B cell (primary cell): ENCODE measurements around the gene BRF1. TPM values are rescaled to one million over a fixed set of nuclear protein-coding genes. Genes with fewer than 3 reads are reported as not detected.

Experiments used
- ATAC-seq: fragments of 200-7000 bp; cut with Tn5 transposase; one replicate; pipeline ENCODE4 v1.10.0; 2021; ENCODE audit warnings: low read depth, mild to moderate bottlenecking, moderate number of reproducible peaks, moderate library complexity
- CTCF ChIA-PET: fragments of 350-600 bp; sonication (Branson Sonifier 250); formaldehyde crosslinking; loops from one replicate; lab custom pipeline; 2021; ENCODE audit warnings: antibody characterized with exemption, inconsistent platforms; lab: Charles Lee
- POLR2A ChIA-PET: fragments of 350-600 bp; sonication (Branson Sonifier 250); formaldehyde crosslinking; loops from one replicate; lab custom pipeline; 2021; ENCODE audit warnings: antibody characterized with exemption; lab: Charles Lee
- DNase-seq: peaks from one replicate; pipeline ENCODE4 v3.0.0; 2013
- H2AFZ ChIP-seq: 2 replicates; pipeline ENCODE4 v1.6.1; 2012; ENCODE audit warnings: mild to moderate bottlenecking, low read depth, low read length; ENCODE audit not compliant: insufficient read depth, poor library complexity, severe bottlenecking
- H3K27ac ChIP-seq, 2 donors: 1 replicate in 1 of 2; 2 replicates in 1 of 2; pipeline ENCODE4 v1.5.1; 2012 to 2013; ENCODE audit warnings: low read length in 2 of 2, mild to moderate bottlenecking in 2 of 2, moderate library complexity in 1 of 2
- H3K27me3 ChIP-seq, 4 experiments: fragments of 200-600 bp in 1 of 4; sonication (generic) in 1 of 4; replicated peaks in 1 of 4; 1 replicate in 2 of 4; 2 replicates in 2 of 4; pipeline versions ENCODE4 v1.6.1 to v1.7.0; 2013 to 2016; ENCODE audit warnings: low read length in 3 of 4, mild to moderate bottlenecking in 2 of 4, mixed read lengths in 1 of 4, moderate library complexity in 1 of 4; ENCODE audit not compliant: insufficient read depth in 4 of 4, control insufficient read depth in 3 of 4; ENCODE audit errors: control extremely low read depth in 1 of 4
- H3K36me3 ChIP-seq, 2 experiments: replicated peaks in 1 of 2; 1 replicate in 1 of 2; 2 replicates in 1 of 2; pipeline versions ENCODE4 v1.6.1 to v1.7.1; 2013; ENCODE audit warnings: low read length in 1 of 2; ENCODE audit not compliant: insufficient read depth in 2 of 2, control insufficient read depth in 1 of 2; ENCODE audit errors: control extremely low read depth in 1 of 2, extremely low read depth in 1 of 2
- H3K4me1 ChIP-seq, 2 donors: fragments of 200-600 bp in 1 of 2; sonication (generic) in 1 of 2; 1 replicate in 1 of 2; 2 replicates in 1 of 2; pipeline versions ENCODE4 v1.5.1 to v1.6.1; 2013 to 2017; ENCODE audit warnings: low read length in 2 of 2; ENCODE audit not compliant: control insufficient read depth in 2 of 2, insufficient read depth in 2 of 2
- H3K4me2 ChIP-seq: replicated peaks from 2 replicates; pipeline ENCODE3; 2012; ENCODE audit warnings: mild to moderate bottlenecking, low read depth, low read length; ENCODE audit not compliant: poor library complexity, severe bottlenecking
- H3K4me3 ChIP-seq, 5 experiments: fragments of 200-600 bp in 1 of 5; sonication (generic) in 1 of 5; 1 replicate in 3 of 5; 2 replicates in 2 of 5; pipeline versions ENCODE4 v1.5.1 to v1.7.0; 2011 to 2016; ENCODE audit warnings: low read length in 4 of 5, mild to moderate bottlenecking in 4 of 5, low read depth in 2 of 5, control low read depth in 1 of 5, moderate library complexity in 1 of 5; ENCODE audit not compliant: insufficient read depth in 1 of 5; ENCODE audit errors: control extremely low read depth in 1 of 5, extremely low read depth in 1 of 5
- H3K79me2 ChIP-seq: fragments of 200-600 bp; sonication (generic); one replicate; pipeline ENCODE4 v1.6.0; 2016; ENCODE audit warnings: low read length; ENCODE audit not compliant: control insufficient read depth, insufficient read depth
- H3K9ac ChIP-seq: fragments of 200-600 bp; sonication (generic); 2 replicates; pipeline ENCODE4 v1.6.1; 2017; ENCODE audit warnings: mild to moderate bottlenecking, low read length, moderate library complexity
- H3K9me3 ChIP-seq, 3 donors: one replicate each; pipeline versions ENCODE4 v1.6.1 to v1.7.1; 2013; ENCODE audit warnings: low read length in 2 of 3; ENCODE audit not compliant: control insufficient read depth in 2 of 3, insufficient read depth in 1 of 3; ENCODE audit errors: control extremely low read depth in 1 of 3
- H4K20me1 ChIP-seq: 2 replicates; pipeline ENCODE4 v1.6.0; 2012; ENCODE audit warnings: mild to moderate bottlenecking, low read length; ENCODE audit not compliant: insufficient read depth, control insufficient read depth, poor library complexity, severe bottlenecking
- H3K27ac Mint-ChIP-seq: one replicate; pipeline ENCODE4 v1.8.0; 2021; ENCODE audit warnings: mixed read lengths
- H3K27me3 Mint-ChIP-seq: one replicate; pipeline ENCODE4 v1.8.0; 2021; ENCODE audit warnings: mixed read lengths
- H3K4me1 Mint-ChIP-seq: one replicate; pipeline ENCODE4 v1.8.0; 2021; ENCODE audit warnings: mixed read lengths
- H3K4me3 Mint-ChIP-seq: one replicate; pipeline ENCODE4 v1.8.0; 2021; ENCODE audit warnings: mixed read lengths
- H3K9me3 Mint-ChIP-seq: one replicate; pipeline ENCODE4 v1.8.0; 2022; ENCODE audit warnings: mixed read lengths; ENCODE audit not compliant: insufficient read depth
- EZH2 ChIP-seq: IDR thresholded peaks from 2 replicates; pipeline ENCODE4 v1.6.1; 2012; ENCODE audit warnings: borderline replicate concordance, low read depth, mild to moderate bottlenecking, moderate library complexity, low read length; ENCODE audit not compliant: insufficient read depth, poor library complexity, severe bottlenecking
- WGBS: methylation state at CpG from one replicate; pipeline ENCODE4 v1.1.5; 2013; ENCODE audit warnings: missing lambda C conversion rate; ENCODE audit not compliant: insufficient coverage; 5-methylcytosine and 5-hydroxymethylcytosine counted together
- intact Hi-C: fragments of 100-400 bp; cut with micrococcal nuclease; formaldehyde crosslinking; loops from one replicate; pipeline ENCODE4 v1.10.0; 2022
- polyA plus RNA-seq: library from polyadenylated mRNA; depleted of rRNA; stranded (reverse); fragments of >200 nt; gene quantifications from 2 replicates; pipeline ENCODE4 v1.2.3, GENCODE V29; 2012
- total RNA-seq, 2 donors: library from RNA; stranded (reverse); fragments of 120-200 nt in 1 of 2; gene quantifications; 1 replicate in 1 of 2; 2 replicates in 1 of 2; pipeline versions ENCODE4 v1.2.3 to v1.2.4, GENCODE V29; 2013 to 2022
- TF ChIP-seq, protein P1 (sequence below): fragments of 200-600 bp; IDR thresholded peaks from one replicate; pipeline ENCODE4 v1.8.0; 2022; ENCODE audit warnings: antibody characterized with exemption, mild to moderate bottlenecking

Gene BRF1
- total and polyA plus RNA-seq, 2 donors (not counting 1 experiment from before 2014, with no cell fraction given), result 24.5 to 55.8 TPM

GRCh38 chr14:105324871-105325270 is 24.1 kb upstream of the BRF1 start:
- H2AFZ ChIP-seq, result no peak overlapping the region
- H3K4me1 ChIP-seq, result no peaks in the 10 kb centered on the region
- H3K4me3 ChIP-seq, result no peak overlapping the region
- H3K9me3 ChIP-seq, result no peaks in the 10 kb centered on the region
- no peaks in the 10 kb centered on the region for H3K27me3 ChIP-seq
- POLR2A ChIA-PET, result no interaction called here
- peaks cover 58% of the 10 kb centered on the region for H4K20me1 ChIP-seq
- H3K4me3 Mint-ChIP-seq, result no peak overlapping the region
- H3K4me1 Mint-ChIP-seq, result peaks cover 6% of the 10 kb centered on the region
- intact Hi-C loops, result no loop called here
- H3K36me3 ChIP-seq, result no peaks in the 10 kb centered on the region
- peaks cover 83% of the 10 kb centered on the region for H3K79me2 ChIP-seq
- no peaks in the 10 kb centered on the region for H3K27me3 Mint-ChIP-seq
- no peak for ATAC-seq
- CTCF ChIA-PET, result no interaction called here
- 85% methylated on average over 9 of the region's 12 CpGs for WGBS
- DNase-seq, result no peak
- no peak overlapping the region for H3K4me2 ChIP-seq
- no peak overlapping the region for H3K9ac ChIP-seq
- TF ChIP-seq, protein P1, sequence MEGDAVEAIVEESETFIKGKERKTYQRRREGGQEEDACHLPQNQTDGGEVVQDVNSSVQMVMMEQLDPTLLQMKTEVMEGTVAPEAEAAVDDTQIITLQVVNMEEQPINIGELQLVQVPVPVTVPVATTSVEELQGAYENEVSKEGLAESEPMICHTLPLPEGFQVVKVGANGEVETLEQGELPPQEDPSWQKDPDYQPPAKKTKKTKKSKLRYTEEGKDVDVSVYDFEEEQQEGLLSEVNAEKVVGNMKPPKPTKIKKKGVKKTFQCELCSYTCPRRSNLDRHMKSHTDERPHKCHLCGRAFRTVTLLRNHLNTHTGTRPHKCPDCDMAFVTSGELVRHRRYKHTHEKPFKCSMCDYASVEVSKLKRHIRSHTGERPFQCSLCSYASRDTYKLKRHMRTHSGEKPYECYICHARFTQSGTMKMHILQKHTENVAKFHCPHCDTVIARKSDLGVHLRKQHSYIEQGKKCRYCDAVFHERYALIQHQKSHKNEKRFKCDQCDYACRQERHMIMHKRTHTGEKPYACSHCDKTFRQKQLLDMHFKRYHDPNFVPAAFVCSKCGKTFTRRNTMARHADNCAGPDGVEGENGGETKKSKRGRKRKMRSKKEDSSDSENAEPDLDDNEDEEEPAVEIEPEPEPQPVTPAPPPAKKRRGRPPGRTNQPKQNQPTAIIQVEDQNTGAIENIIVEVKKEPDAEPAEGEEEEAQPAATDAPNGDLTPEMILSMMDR, result no peak
- no peak for TF ChIP-seq EZH2
- no peak overlapping the region for H3K27ac ChIP-seq
- H3K27ac Mint-ChIP-seq, result no peak overlapping the region
- no peaks in the 10 kb centered on the region for H3K9me3 Mint-ChIP-seq

DNA sequence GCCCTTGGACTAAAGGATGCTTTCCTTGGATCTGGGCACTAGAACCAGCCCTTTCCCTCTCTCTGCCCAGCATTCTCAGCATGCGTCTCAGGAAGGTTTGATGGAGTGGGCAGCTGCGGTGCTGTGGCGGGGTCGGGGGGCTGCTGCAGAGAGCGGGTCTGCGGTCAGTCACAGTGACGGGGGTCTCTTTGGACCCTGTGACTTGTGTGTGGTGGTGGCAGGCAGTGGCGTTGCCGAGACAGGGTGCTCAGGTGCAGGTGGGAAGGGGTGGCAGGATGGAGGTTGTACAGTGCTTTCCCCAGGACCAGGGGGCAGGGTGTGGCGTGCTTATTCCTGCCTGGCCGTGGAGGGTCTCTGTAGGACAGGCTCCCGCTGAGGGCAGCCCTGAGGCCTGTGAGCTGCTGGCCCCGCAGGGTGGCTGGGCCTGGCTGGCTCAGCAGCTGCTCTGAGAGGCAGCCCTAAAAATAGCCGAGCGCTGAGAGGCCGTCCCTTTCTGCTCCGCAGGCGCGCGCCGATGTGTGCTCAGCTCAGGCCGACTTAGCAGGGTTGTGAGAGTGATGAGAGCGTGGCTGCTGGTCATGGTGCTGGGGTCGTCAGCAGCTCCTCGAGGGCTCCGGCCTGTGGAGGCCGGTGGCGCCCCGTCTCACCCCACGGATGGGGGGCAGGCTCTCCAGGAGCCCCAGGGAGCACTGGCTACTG is 23.4 kb upstream of the BRF1 start:
- no peaks in the 10 kb centered on the region for H3K36me3 ChIP-seq
- DNase-seq (no peak), ATAC-seq (no peak)
- H4K20me1 ChIP-seq, result peaks cover 52% of the 10 kb centered on the region
- ChIA-PET CTCF (no interaction called here), POLR2A (no interaction called here)
- intact Hi-C loops, result no loop called here
- peaks cover 79% of the 10 kb centered on the region for H3K79me2 ChIP-seq
- H3K4me3 ChIP-seq, result no peak overlapping the region
- H3K4me2 ChIP-seq, result no peak overlapping the region
- H2AFZ ChIP-seq, result no peak overlapping the region
- no peak overlapping the region for H3K27ac ChIP-seq
- Mint-ChIP-seq H3K27me3 (no peaks in the 10 kb centered on the region), H3K27ac (no peak overlapping the region), H3K4me3 (no peak overlapping the region), H3K4me1 (peaks cover 5% of the 10 kb centered on the region), H3K9me3 (no peaks in the 10 kb centered on the region)
- no peaks in the 10 kb centered on the region for H3K9me3 ChIP-seq
- WGBS, result 96% methylated on average over 24 of the region's 30 CpGs
- no peak overlapping the region for H3K9ac ChIP-seq
- TF ChIP-seq, protein P1, result no peak
- no peaks in the 10 kb centered on the region for H3K4me1 ChIP-seq
- no peaks in the 10 kb centered on the region for H3K27me3 ChIP-seq
